Stimulated activated CD4-positive, alpha-beta T cell treated with anti-CD3 and anti-CD28 coated beads, Interleukin-15, amount 100 ng/mL, for 48 hours (primary cell): ENCODE data around the gene RIN3.

Experiments
- DNase-seq, 2 donors: peaks; one replicate each; pipeline ENCODE4 v3.0.0-alpha.2; 2020; ENCODE audit warnings: low read depth in 2 of 2

Gene RIN3

GRCh38 chr14:92688434-92689375 lies 175.1 kb downstream of the RIN3 start:
- DNase-seq, result no peak

- DNase-seq, result no peak
Observed at GRCh38 chr14:92690171-92691011, 176.8 kb downstream of the RIN3 start.

GRCh38 chr14:92692822-92693226 lies 179.2 kb downstream of the RIN3 start:
- no peak for DNase-seq

GRCh38 chr14:92693998-92694795 lies 180.6 kb downstream of the RIN3 start:
- no peak for DNase-seq

- no peak for DNase-seq
Observed at GRCh38 chr14:92694807-92695206, 181.2 kb downstream of the RIN3 start.

GRCh38 chr14:92695562-92695961 lies 182.0 kb downstream of the RIN3 start:
- no peak for DNase-seq

GRCh38 chr14:92696366-92696765 lies 182.8 kb downstream of the RIN3 start:
- DNase-seq, result no peak

- no peak for DNase-seq
Observed at GRCh38 chr14:92698393-92698792, 184.8 kb downstream of the RIN3 start.

- no peak for DNase-seq
Observed at GRCh38 chr14:92701826-92702225, 188.2 kb downstream of the RIN3 start.

- no peak for DNase-seq
Observed at GRCh38 chr14:92702441-92702918, 188.9 kb downstream of the RIN3 start.

GRCh38 chr14:92703516-92703915 lies 189.9 kb downstream of the RIN3 start:
- no peak for DNase-seq

- no peak for DNase-seq
Observed at GRCh38 chr14:92704036-92704804, 190.6 kb downstream of the RIN3 start.

GRCh38 chr14:92704821-92705220 lies 191.2 kb downstream of the RIN3 start:
- DNase-seq, result no peak

GRCh38 chr14:92706386-92706785 lies 192.8 kb downstream of the RIN3 start:
- no peak for DNase-seq

- no peak for DNase-seq
Observed at GRCh38 chr14:92709340-92710000, 195.9 kb downstream of the RIN3 start.

GRCh38 chr14:92710001-92710341 lies 196.4 kb downstream of the RIN3 start:
- no peak for DNase-seq

- no peak for DNase-seq
Observed at GRCh38 chr14:92711976-92712653, 198.5 kb downstream of the RIN3 start.

GRCh38 chr14:92712654-92713051 lies 199.1 kb downstream of the RIN3 start:
- DNase-seq, result no peak

GRCh38 chr14:92714739-92715307 lies 201.2 kb downstream of the RIN3 start:
- peak; percentile 66 to 83 for DNase-seq

GRCh38 chr14:92716131-92716530 lies 202.6 kb downstream of the RIN3 start:
- no peak for DNase-seq
